Measurements from ENCODE around the gene PHACTR1. TPM values are rescaled to one million over a fixed set of nuclear protein-coding genes. Genes with fewer than 3 reads are reported as not detected.

The PHACTR1 gene
- total and polyA plus RNA-seq, 4 donors, result 0.31 to 1.5 (median 0.79) TPM

GRCh38 chr6:13268913-13269518 lies 552.4 kb downstream of the PHACTR1 start:
- no peak overlapping the region for H3K4me3 ChIP-seq (ENCODE audit: low read depth in 1 of 3, low read length in 3 of 3)
- no peaks in the 10 kb centered on the region for H3K27me3 ChIP-seq (ENCODE audit: control insufficient read depth in 4 of 4, insufficient read depth in 4 of 4, low read length in 3 of 4)
- no peak overlapping the region for H3K9ac ChIP-seq (ENCODE audit: low read depth in 1 of 2, low read length in 2 of 2)
- no peak overlapping the region for H3K27ac ChIP-seq (ENCODE audit: low read depth in 1 of 2, low read length in 2 of 2)
- H3K36me3 ChIP-seq (ENCODE audit: control insufficient read depth in 4 of 4, insufficient read depth in 3 of 4, low read depth in 1 of 4, low read length in 3 of 4), result no peaks in the 10 kb centered on the region
- DNase-seq (ENCODE audit: low spot score), result no peak
- TF ChIP-seq JUND (IDR thresholded peaks at IDR 0.05) (no peak), RXRA (IDR thresholded peaks at IDR 0.05) (no peak), EGR1 (IDR thresholded peaks at IDR 0.05; ENCODE audit: low read depth in 2 of 2) (no peak), TAF1 (conservative IDR thresholded peaks at IDR 0.05) (no peak), FOXA1 (IDR thresholded peaks at IDR 0.05) (no peak), YY1 (IDR thresholded peaks at IDR 0.05) (no peak), HNF4A (conservative IDR thresholded peaks at IDR 0.05) (no peak), GABPA (IDR thresholded peaks at IDR 0.05 in 1 of 2, conservative IDR thresholded peaks at IDR 0.05 in 1 of 2) (no peak), HNF4G (IDR thresholded peaks at IDR 0.05) (no peak), NR2F2 (IDR thresholded peaks at IDR 0.05) (no peak), SP1 (IDR thresholded peaks at IDR 0.05) (no peak), REST (IDR thresholded peaks at IDR 0.05) (no peak)
- TF ChIP-seq, protein P1, sequence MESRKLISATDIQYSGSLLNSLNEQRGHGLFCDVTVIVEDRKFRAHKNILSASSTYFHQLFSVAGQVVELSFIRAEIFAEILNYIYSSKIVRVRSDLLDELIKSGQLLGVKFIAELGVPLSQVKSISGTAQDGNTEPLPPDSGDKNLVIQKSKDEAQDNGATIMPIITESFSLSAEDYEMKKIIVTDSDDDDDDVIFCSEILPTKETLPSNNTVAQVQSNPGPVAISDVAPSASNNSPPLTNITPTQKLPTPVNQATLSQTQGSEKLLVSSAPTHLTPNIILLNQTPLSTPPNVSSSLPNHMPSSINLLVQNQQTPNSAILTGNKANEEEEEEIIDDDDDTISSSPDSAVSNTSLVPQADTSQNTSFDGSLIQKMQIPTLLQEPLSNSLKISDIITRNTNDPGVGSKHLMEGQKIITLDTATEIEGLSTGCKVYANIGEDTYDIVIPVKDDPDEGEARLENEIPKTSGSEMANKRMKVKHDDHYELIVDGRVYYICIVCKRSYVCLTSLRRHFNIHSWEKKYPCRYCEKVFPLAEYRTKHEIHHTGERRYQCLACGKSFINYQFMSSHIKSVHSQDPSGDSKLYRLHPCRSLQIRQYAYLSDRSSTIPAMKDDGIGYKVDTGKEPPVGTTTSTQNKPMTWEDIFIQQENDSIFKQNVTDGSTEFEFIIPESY (IDR thresholded peaks at IDR 0.05), result no peak
- TF ChIP-seq, protein P2, sequence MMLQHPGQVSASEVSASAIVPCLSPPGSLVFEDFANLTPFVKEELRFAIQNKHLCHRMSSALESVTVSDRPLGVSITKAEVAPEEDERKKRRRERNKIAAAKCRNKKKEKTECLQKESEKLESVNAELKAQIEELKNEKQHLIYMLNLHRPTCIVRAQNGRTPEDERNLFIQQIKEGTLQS (IDR thresholded peaks at IDR 0.05), result no peak
- H3K9me3 ChIP-seq (ENCODE audit: control insufficient read depth in 4 of 4, low read length in 3 of 4), result no peaks in the 10 kb centered on the region
- 58% methylated on average over 8 of the region's 8 CpGs for WGBS
- no peaks in the 10 kb centered on the region for H3K4me1 ChIP-seq (ENCODE audit: control insufficient read depth in 4 of 4, insufficient read depth in 4 of 4, low read length in 3 of 4)

- Histone ChIP-seq H3K4me1 (ENCODE audit: control insufficient read depth in 4 of 4, insufficient read depth in 4 of 4, low read length in 3 of 4) (no peaks in the 10 kb centered on the region), H3K27me3 (ENCODE audit: control insufficient read depth in 4 of 4, insufficient read depth in 4 of 4, low read length in 3 of 4) (no peaks in the 10 kb centered on the region), H3K27ac (ENCODE audit: low read depth in 1 of 2, low read length in 2 of 2) (no peak overlapping the region), H3K9ac (ENCODE audit: low read depth in 1 of 2, low read length in 2 of 2) (no peak overlapping the region), H3K36me3 (ENCODE audit: control insufficient read depth in 4 of 4, insufficient read depth in 3 of 4, low read depth in 1 of 4, low read length in 3 of 4) (peaks cover 0 to 2% (median 0%) of the 10 kb centered on the region in 4 donors), H3K4me3 (ENCODE audit: low read depth in 1 of 3, low read length in 3 of 3) (no peak overlapping the region), H3K9me3 (ENCODE audit: control insufficient read depth in 4 of 4, low read length in 3 of 4) (no peaks in the 10 kb centered on the region)
- TF ChIP-seq, protein P1 (IDR thresholded peaks at IDR 0.05), result no peak
- no peak for TF ChIP-seq SP1 (IDR thresholded peaks at IDR 0.05)
- no peak for TF ChIP-seq RAD21 (IDR thresholded peaks at IDR 0.05)
- no peak for TF ChIP-seq JUND (IDR thresholded peaks at IDR 0.05)
- no peak for TF ChIP-seq RXRA (IDR thresholded peaks at IDR 0.05)
- TF ChIP-seq EGR1 (IDR thresholded peaks at IDR 0.05; ENCODE audit: low read depth in 2 of 2), result no peak
- no peak for TF ChIP-seq TAF1 (conservative IDR thresholded peaks at IDR 0.05)
- TF ChIP-seq, protein P2 (IDR thresholded peaks at IDR 0.05), result no peak
- no peak for TF ChIP-seq REST (IDR thresholded peaks at IDR 0.05)
- no peak for TF ChIP-seq GABPA (IDR thresholded peaks at IDR 0.05 in 1 of 2, conservative IDR thresholded peaks at IDR 0.05 in 1 of 2)
- TF ChIP-seq YY1 (IDR thresholded peaks at IDR 0.05), result no peak
- TF ChIP-seq FOXA2 (IDR thresholded peaks at IDR 0.05), result no peak
- no peak for TF ChIP-seq HNF4G (IDR thresholded peaks at IDR 0.05)
- no peak for DNase-seq (ENCODE audit: low spot score)
- WGBS, result 87% methylated on average over 24 of the region's 24 CpGs
These were observed 555.8 kb downstream of the PHACTR1 start for GRCh38 chr6:13272131-13273046.

Measured in liver (tissue), 9 donors.